ENCODE results near the gene TNFSF18.

GRCh38 chr1:172990598-172991215 lies 60.0 kb downstream of the TNFSF18 start:
- no peak for TF ChIP-seq RAD21 (IDR thresholded peaks at IDR 0.05)
- no peak for TF ChIP-seq CTCF (IDR thresholded peaks at IDR 0.05; ENCODE audit: low read depth, low read length, missing input control)
- TF ChIP-seq SP1 (IDR thresholded peaks at IDR 0.05): no peak
- TF ChIP-seq EGR1 (IDR thresholded peaks at IDR 0.05; ENCODE audit: low read depth in 2 of 2): no peak
- TF ChIP-seq NR2F2 (IDR thresholded peaks at IDR 0.05): no peak
- TF ChIP-seq GABPA (IDR thresholded peaks at IDR 0.05 in 1 of 2, conservative IDR thresholded peaks at IDR 0.05 in 1 of 2): no peak
- no peak for TF ChIP-seq REST (IDR thresholded peaks at IDR 0.05)
- no peak for TF ChIP-seq YY1 (IDR thresholded peaks at IDR 0.05)
- no peak for TF ChIP-seq ATF3 (IDR thresholded peaks at IDR 0.05)
- TF ChIP-seq MAX (IDR thresholded peaks at IDR 0.05): no peak
- no peak for TF ChIP-seq JUND (IDR thresholded peaks at IDR 0.05)
- no peak for TF ChIP-seq ZBTB33 (IDR thresholded peaks at IDR 0.05)
- no peak for TF ChIP-seq RXRA (IDR thresholded peaks at IDR 0.05)
